Astrocyte (in vitro differentiated cells and primary cell): ENCODE results near the gene P4HA2. TPM values are rescaled to one million over a fixed set of nuclear protein-coding genes. Genes with fewer than 3 reads are reported as not detected.

Experiments used
- DNase-seq: peaks from one replicate; pipeline ENCODE4 v3.0.0-alpha.2; 2010; ENCODE audit warnings: low read depth
- FAIRE-seq: peaks from 2 replicates; lab custom pipeline; 2011; peaks lifted over from hg19 to GRCh38; lab: Jason Lieb, UNC
- H2AFZ ChIP-seq: 2 replicates; pipeline ENCODE4 v1.6.0; 2012; ENCODE audit warnings: low read depth, low read length, inconsistent platforms
- H3K27ac ChIP-seq: 2 replicates; pipeline ENCODE4 v1.5.1; 2011; ENCODE audit warnings: low read depth, low read length, inconsistent platforms
- H3K27me3 ChIP-seq: 2 replicates; pipeline ENCODE4 v1.6.0; 2011; ENCODE audit warnings: low read length, inconsistent platforms; ENCODE audit not compliant: insufficient read depth
- H3K36me3 ChIP-seq: 2 replicates; pipeline ENCODE4 v1.5.1; 2011; ENCODE audit warnings: low read length, inconsistent platforms; ENCODE audit not compliant: insufficient read depth
- H3K4me1 ChIP-seq: 2 replicates; pipeline ENCODE4 v1.5.1; 2011; ENCODE audit warnings: low read length, inconsistent platforms; ENCODE audit not compliant: insufficient read depth
- H3K4me2 ChIP-seq: 2 replicates; pipeline ENCODE4 v1.6.0; 2012; ENCODE audit warnings: low read length, inconsistent platforms
- H3K4me3 ChIP-seq: 2 replicates; pipeline ENCODE4 v1.5.1; 2011; ENCODE audit warnings: low read depth, mild to moderate bottlenecking, low read length, inconsistent platforms; ENCODE audit not compliant: insufficient read depth
- H3K79me2 ChIP-seq: 2 replicates; pipeline ENCODE4 v1.6.0; 2012; ENCODE audit warnings: mild to moderate bottlenecking, low read length, inconsistent platforms; ENCODE audit not compliant: insufficient read depth
- H3K9ac ChIP-seq: 2 replicates; pipeline ENCODE4 v1.6.0; 2012; ENCODE audit warnings: mild to moderate bottlenecking, low read length, inconsistent platforms
- H3K9me3 ChIP-seq: 2 replicates; pipeline ENCODE4 v1.5.1; 2012; ENCODE audit warnings: low read depth, mild to moderate bottlenecking, low read length, inconsistent platforms; ENCODE audit not compliant: insufficient read depth
- H4K20me1 ChIP-seq: 2 replicates; pipeline ENCODE4 v1.6.0; 2012; ENCODE audit warnings: low read length, inconsistent platforms; ENCODE audit not compliant: insufficient read depth
- H3K27ac Mint-ChIP-seq: one replicate; pipeline ENCODE4 v1.8.0; 2021; ENCODE audit warnings: mild to moderate bottlenecking, mixed read lengths; ENCODE audit not compliant: unreplicated experiment
- H3K27me3 Mint-ChIP-seq: one replicate; pipeline ENCODE4 v1.8.0; 2021; ENCODE audit warnings: low read depth, mixed read lengths; ENCODE audit not compliant: unreplicated experiment
- H3K36me3 Mint-ChIP-seq: one replicate; pipeline ENCODE4 v1.8.0; 2021; ENCODE audit warnings: low read depth, mixed read lengths; ENCODE audit not compliant: unreplicated experiment
- H3K4me1 Mint-ChIP-seq: one replicate; pipeline ENCODE4 v1.8.0; 2021; ENCODE audit warnings: low read depth, mixed read lengths; ENCODE audit not compliant: unreplicated experiment
- H3K4me3 Mint-ChIP-seq: one replicate; pipeline ENCODE4 v1.8.0; 2021; ENCODE audit warnings: mild to moderate bottlenecking, moderate library complexity, mixed read lengths; ENCODE audit not compliant: unreplicated experiment
- H3K9me3 Mint-ChIP-seq: one replicate; pipeline ENCODE4 v1.8.0; 2021; ENCODE audit warnings: mild to moderate bottlenecking, mixed read lengths; ENCODE audit not compliant: unreplicated experiment
- CTCF ChIP-seq: IDR thresholded peaks from 2 replicates; pipeline ENCODE4 v1.5.1; 2011; ENCODE audit warnings: low read depth, mild to moderate bottlenecking, inconsistent platforms, low read length, moderate library complexity; ENCODE audit not compliant: insufficient read depth
- EZH2 ChIP-seq: IDR thresholded peaks from 2 replicates; pipeline ENCODE4 v1.6.1; 2012; ENCODE audit warnings: mild to moderate bottlenecking, low read length, inconsistent platforms; ENCODE audit not compliant: insufficient read depth
- total RNA-seq: library from RNA; stranded (reverse); gene quantifications from 2 replicates; pipeline ENCODE4 v1.2.1, GENCODE V29; 2021

The P4HA2 gene
- total RNA-seq, 1 donor from 2014 or later = 214 TPM

GRCh38 chr5:132238169-132238744 is 10.6 kb upstream of the P4HA2 start:
- Histone ChIP-seq H3K36me3 (no peaks in the 10 kb centered on the region), H4K20me1 (no peaks in the 10 kb centered on the region), H3K9ac (no peak overlapping the region), H3K4me3 (no peak overlapping the region), H3K27ac (no peak overlapping the region), H2AFZ (no peak overlapping the region), H3K4me1 (no peaks in the 10 kb centered on the region), H3K79me2 (no peaks in the 10 kb centered on the region), H3K4me2 (no peak overlapping the region), H3K9me3 (no peaks in the 10 kb centered on the region), H3K27me3 (no peaks in the 10 kb centered on the region)
- DNase-seq (peak; percentile 32), FAIRE-seq (peak; percentile 9)
- TF ChIP-seq CTCF = peak; percentile 76
- TF ChIP-seq EZH2 = no peak
- Mint-ChIP-seq H3K9me3 (peaks cover 4% of the 10 kb centered on the region), H3K4me3 (no peak overlapping the region), H3K4me1 (peaks cover 5% of the 10 kb centered on the region), H3K27ac (peak overlapping the region; percentile 18), H3K36me3 (peaks cover 4% of the 10 kb centered on the region), H3K27me3 (no peaks in the 10 kb centered on the region)

- H3K4me1 ChIP-seq = no peaks in the 10 kb centered on the region
- Mint-ChIP-seq H3K4me1 (peaks cover 5% of the 10 kb centered on the region), H3K9me3 (peaks cover 3% of the 10 kb centered on the region), H3K27ac (no peak overlapping the region), H3K27me3 (peaks cover 2% of the 10 kb centered on the region), H3K4me3 (no peak overlapping the region), H3K36me3 (no peaks in the 10 kb centered on the region)
- H3K4me2 ChIP-seq = no peak overlapping the region
- DNase-seq (no peak), FAIRE-seq (no peak)
- no peaks in the 10 kb centered on the region for H3K9me3 ChIP-seq
- TF ChIP-seq CTCF = no peak
- no peak for TF ChIP-seq EZH2
- H3K9ac ChIP-seq = no peak overlapping the region
- H3K27ac ChIP-seq = no peak overlapping the region
- no peak overlapping the region for H3K4me3 ChIP-seq
- H3K79me2 ChIP-seq = no peaks in the 10 kb centered on the region
- H2AFZ ChIP-seq = no peak overlapping the region
- H3K36me3 ChIP-seq = no peaks in the 10 kb centered on the region
- H4K20me1 ChIP-seq = no peaks in the 10 kb centered on the region
- H3K27me3 ChIP-seq = no peaks in the 10 kb centered on the region
Observed at GRCh38 chr5:132237670-132238069, 10.0 kb upstream of the P4HA2 start.

- peak; percentile 30 for DNase-seq
- Mint-ChIP-seq H3K27me3 (peaks cover 7% of the 10 kb centered on the region), H3K9me3 (peaks cover 3% of the 10 kb centered on the region), H3K4me3 (no peak overlapping the region), H3K4me1 (peaks cover 5% of the 10 kb centered on the region), H3K27ac (peak overlapping the region; percentile 81), H3K36me3 (no peaks in the 10 kb centered on the region)
- FAIRE-seq = no peak
- H3K4me1 ChIP-seq = no peaks in the 10 kb centered on the region
- TF ChIP-seq CTCF = peak; percentile 5
- no peak for TF ChIP-seq EZH2
- no peak overlapping the region for H3K4me3 ChIP-seq
- no peaks in the 10 kb centered on the region for H3K9me3 ChIP-seq
- no peak overlapping the region for H3K27ac ChIP-seq
- H3K9ac ChIP-seq = no peak overlapping the region
- H4K20me1 ChIP-seq = no peaks in the 10 kb centered on the region
- no peaks in the 10 kb centered on the region for H3K27me3 ChIP-seq
- H3K36me3 ChIP-seq = no peaks in the 10 kb centered on the region
- no peaks in the 10 kb centered on the region for H3K79me2 ChIP-seq
- no peak overlapping the region for H3K4me2 ChIP-seq
- H2AFZ ChIP-seq = no peak overlapping the region
Observed at GRCh38 chr5:132237141-132237540, 9.5 kb upstream of the P4HA2 start.
